CD4-positive, alpha-beta T cell treated with Interferon gamma for 1 hour (primary cell): Measurements from ENCODE around the gene ZNF839.
"Not testable (repeated sequence)": the region's sequence is repeated elsewhere in the genome, so short reads cannot be mapped to it uniquely, and the experiment has no call there.

ENCODE experiments used
- DNase-seq: peaks from one replicate; pipeline ENCODE4 v3.0.0-alpha.2; 2020

ZNF839 gene

DNA sequence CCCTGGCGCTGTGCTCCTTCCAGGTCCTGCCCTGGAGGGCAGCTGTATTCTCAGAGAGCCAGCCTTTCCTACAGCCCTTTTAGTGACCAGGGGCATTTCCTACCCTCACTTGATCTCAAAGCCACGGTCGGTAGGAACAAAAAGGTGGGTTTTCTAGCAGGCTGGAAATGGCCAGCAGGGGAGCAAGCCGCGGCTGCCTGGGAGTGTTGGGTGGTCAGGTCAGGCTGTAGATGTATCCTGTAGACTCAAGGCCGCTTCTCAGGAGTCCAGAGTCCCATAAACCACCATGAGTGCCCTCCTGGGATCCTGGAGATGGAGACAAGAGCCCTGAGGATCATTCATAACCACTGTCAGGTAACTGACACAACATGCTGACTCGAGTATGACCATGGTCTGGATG lies 24.5 kb downstream of the ZNF839 start:
- DNase-seq, result no peak

DNA sequence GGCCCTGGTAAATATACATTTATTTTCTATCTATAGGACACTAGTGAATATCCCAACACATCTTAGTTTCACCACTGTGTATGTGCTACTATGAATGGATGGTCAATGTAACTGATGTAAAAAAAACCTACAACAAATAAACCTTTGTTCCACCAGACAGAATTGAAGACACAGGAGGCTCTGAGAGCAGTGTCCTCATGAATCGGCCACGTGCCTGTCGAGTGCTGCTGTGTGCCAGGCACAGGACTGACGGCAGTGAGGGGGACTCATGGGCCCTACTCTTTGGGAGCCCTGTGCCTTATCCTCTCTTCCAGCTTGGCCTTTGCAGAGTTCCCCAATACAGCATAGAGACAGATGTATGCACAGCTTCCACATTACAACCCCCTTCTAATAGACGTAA lies 24.9 kb downstream of the ZNF839 start:
- DNase-seq, result no peak

DNA sequence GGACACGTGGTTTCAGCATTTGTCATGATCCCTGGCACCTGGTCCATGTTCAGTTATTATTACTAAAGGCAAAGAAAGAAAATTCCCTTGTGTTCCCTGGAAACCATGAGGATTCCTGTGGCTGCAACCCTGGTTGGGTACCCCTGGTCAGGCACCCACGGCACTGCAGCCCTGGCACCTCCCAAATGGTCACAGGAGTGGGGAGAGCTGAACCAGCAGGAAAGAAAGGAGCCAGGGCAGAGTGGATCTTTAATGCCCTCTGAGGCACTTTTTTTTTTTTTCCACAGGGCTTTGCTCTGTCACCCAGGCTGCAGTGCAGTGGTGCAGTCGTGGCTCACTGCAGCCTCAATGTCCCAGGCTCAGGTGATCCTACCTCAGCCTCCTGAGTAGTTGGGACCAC lies 25.7 kb downstream of the ZNF839 start:
- DNase-seq, result no peak

DNA sequence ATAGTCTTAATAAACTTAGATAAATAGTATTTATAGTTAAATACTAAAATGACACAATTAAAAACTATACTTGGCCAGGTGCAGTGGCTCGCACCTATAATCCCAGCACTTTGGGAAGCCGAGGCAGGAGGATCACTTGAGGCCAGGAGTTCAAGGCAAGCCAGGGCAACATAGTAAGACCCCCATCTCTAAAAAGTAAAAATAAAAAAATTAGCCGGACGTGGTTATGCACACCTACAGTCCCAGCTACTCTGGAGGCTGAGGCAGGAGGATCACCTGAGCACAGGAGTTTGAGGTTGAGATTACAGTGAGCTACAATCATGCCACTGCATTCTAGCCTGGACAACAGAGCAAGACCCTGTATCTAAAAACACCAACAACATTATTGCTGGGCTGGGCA lies 27.1 kb downstream of the ZNF839 start:
- DNase-seq, result no peak

DNA sequence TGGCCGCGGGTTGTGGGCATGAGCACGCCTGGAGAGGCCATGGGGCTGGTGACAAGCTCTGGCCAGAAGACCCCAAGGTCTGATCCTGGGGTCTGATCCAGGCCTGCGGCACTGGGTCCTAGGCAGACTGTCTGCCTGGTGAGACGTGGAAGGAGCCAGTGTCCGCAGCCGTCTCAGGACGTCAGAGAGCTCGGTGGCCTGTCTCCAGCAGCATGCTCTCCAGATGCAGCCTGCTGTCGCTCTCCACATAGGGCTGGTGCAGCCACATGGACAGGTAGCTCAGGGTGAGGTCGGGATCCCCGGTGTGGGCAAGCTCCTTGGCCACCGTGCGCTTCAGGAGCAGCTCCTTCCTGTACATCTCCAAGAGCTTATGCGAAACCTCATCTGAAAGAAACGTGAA lies 28.8 kb downstream of the ZNF839 start:
- DNase-seq, result no peak

DNA sequence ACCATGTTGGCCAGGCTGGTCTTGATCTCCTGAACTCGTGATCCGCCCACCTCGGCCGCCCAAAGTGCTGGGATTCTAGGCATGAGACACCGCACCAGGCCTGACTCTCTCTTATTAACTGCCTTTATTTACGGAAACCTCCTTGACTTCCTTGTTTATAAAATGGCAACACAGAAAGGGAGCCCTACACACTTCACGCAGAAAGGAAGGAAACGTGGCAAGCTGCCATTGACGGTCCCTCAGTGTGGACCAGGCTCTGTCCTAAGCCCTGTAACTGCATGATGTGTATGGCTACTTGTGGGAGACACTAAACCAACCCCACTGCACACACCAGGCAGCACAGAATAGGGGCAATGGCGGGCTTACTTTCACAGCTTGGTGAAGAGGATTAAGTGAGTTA lies 31.5 kb downstream of the ZNF839 start:
- no peak for DNase-seq

DNA sequence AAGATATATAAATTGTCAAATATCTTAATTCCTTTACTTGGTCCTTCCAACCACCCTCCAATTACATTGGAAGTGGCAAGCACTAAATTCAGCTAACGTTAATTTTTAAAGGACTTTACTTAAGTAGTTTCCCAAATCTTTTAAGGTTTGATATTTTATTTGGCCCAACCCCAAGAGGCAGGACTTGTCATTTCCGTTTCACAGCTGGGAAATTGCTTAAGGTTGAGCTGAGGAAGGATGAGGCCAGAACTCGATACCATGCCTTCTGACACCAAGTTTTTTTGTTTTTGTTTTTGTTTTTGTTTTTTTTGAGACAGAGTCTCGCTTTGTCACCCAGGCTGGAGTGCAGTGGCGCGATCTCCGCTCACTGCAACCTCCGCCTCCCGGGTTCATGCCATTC lies 32.0 kb downstream of the ZNF839 start:
- not testable (repeated sequence) for DNase-seq

DNA sequence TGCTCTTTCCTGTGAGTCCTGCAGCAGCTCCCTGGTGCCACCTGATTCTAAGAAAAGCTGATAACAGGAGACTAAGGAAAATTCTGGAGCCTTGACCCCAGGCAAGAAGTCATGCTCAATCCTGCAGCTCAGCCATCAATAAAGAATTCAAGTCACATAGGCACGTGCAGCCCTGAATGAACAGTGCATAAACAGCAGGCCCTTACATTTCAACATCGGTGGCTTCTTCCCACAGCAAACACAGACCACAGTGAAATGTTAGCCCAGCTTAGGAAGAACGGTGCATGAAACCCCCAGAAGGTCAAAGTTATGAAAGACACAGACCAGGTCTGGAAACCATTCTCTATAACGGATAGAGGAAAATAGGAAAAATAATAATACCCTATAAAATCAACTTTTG lies 32.7 kb downstream of the ZNF839 start:
- no peak for DNase-seq

DNA sequence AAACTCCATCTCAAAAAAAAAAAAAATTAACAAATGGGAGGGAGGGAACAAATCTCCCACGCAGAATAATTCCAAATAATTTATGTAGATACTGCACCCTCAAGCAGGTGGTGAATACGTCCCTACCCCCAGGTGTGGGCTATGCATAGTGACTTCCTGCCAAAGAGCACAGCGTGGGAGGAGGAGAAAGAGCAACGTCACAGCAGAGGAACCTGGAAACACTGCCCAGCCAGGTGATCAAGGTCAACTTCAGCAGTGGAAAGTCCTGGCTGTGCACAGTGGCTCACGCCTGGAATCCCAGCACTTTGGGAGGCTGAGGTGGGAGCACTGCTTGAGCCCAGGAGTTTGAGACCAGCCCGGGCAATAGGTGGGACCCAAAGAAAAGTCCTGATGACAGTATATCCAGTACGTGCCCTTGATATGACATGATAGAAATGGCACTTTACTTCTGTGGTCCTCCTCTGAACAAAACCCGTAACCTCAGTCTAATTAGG lies 33.6 kb downstream of the ZNF839 start:
- no peak for DNase-seq

DNA sequence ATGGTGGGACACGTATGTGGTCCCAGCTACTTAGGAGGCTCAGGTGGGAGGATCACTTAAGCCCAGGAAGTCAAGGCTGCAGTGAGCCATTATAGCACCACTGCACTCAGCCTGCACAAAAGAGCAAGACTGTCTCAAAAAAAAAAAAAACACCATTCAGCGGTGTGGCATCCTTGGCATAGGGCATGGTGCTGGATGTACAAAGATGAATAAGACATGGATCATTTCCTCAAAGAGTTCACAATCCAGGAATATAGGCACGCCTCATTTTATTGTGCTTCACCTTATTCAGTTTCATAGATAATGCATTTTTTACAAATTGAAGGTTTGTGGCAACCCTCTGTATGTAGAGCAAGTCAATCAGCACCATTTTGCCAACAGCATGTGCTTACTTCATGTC lies 36.7 kb downstream of the ZNF839 start:
- DNase-seq, result no peak

DNA sequence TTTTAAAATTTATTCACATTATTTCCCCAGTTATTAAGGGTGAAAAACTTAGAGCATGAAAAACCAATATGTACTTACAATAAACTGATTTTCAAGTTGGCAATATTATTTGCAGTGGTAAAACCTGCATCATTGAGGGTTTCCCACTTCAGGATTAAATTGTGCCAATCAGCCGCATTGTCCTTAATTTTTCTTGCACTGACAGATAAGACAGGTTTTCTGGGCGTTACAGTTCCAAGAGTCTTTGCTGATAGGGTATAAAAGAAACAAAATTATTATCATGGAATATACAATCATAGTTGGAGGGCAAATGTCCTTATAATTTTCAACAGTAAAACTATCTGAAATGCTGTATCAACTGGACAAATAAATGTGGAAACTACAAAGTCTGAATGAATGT lies 39.8 kb downstream of the ZNF839 start:
- no peak for DNase-seq

DNA sequence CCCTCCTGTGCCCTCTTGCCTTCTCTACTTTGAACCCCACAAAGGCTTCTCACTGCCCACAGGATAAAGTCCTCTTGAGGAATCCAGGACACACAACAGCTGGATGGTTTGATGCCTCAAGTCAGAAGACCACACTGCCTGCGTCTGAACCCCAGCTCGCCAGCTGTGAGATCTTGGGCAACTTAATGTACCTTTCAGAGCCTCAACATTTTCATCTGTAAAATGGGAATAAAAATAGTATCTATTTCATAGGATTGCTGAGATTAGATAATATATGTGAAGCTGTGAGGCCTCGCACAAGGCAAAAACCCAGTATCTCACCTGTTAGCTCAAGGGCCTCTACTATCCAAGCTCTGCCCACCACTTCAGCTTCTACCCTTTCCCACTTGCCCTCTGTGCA lies 40.8 kb downstream of the ZNF839 start:
- DNase-seq, result no peak

DNA sequence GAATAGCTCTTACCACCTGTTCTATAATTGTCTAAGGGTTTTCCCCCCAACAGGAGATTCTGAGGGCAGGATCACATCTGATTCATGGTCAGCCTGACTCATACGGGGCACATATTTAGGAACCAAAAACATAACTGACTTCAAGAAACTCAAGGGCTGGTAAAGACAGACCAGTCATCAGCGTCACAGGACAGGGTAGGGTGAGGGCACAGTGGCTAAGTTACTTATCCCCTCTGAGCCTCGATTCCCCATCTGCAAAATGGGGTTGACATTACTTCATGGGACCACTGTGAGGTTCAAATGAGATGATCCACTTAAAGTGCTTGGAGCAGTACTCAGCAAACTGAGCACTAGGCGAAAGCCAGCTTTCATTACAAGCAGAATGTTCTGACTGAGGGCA lies 42.5 kb downstream of the ZNF839 start:
- peak; percentile 27 for DNase-seq

DNA sequence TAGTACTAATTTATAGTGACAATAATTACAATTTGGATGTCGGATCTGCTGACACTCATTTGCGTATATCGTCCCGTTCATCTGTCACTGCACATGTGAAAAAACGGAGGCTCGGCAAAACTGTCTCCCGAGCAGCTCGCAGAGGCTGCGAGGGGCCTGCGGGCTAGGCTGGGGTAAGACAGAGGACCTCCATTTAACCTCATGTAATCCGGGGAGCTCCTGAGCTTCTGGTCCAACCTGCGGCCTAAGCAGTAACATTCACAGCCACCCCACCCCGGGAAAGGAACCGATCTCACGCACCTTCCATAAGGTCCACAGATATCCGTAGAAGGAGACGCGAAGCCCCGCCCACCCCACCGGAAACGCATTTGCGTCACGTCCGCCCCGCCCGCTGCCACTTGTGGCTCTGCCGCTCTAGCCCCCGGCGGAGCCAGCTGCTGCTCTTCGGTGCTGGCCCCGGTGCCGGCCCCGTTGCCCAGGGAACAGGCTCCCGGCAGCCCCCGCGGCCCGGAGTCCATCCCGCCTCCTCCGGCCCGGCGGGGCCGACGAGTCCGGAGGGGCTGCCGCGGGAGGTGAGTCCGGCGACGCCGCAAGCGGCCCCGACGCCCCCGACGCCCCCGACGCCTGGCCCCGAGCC lies 43.1 kb downstream of the ZNF839 start, which contains the start of the genes CINP and TECPR2:
Gene CINP (minus strand): TSS at position 346 of the 637 bp plus-strand sequence. CDS start 39 bp downstream, at position 307.
Gene TECPR2 (plus strand): TSS at position 397 of the 637 bp plus-strand sequence. CDS start 13,781 bp downstream, outside the sequence.
- peak; percentile 95 for DNase-seq

DNA sequence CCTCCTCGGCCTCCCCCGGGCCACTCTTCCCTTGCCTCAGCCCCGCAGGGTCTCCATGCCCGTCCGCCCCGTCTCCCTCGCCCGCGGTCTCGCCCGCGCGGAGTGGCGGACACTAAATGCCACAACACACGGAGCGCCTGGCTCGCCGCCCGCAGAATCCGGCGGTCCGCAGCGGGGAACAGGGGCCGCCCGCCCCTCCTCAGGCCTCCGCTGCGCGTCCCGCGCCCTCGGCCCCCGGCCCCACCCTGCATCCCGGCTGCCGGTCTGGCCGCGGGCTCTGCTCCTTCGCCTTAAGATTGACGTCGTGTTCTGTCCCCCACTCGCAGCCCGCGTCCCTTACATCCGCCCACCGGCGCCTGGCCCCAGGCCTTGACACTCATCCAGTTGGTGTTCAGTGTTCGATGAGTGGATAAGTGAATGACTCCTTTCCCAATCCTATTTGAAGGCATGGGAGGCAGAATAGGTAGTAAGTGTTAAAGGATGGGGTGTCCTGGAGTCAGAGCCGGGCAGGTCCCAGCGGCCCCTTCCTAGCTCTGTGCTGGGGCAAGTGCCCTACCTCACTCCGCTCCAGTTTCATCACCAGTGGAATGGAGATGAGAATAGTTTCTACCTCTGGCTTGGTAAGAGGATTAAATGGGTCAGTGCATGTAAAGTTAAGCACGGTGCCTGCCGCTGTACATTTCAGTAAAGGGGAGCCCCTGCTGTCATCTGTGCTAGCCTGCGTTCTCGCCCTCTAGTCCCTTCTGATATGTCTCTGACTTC lies 43.8 kb downstream of the ZNF839 start:
- no peak for DNase-seq

DNA sequence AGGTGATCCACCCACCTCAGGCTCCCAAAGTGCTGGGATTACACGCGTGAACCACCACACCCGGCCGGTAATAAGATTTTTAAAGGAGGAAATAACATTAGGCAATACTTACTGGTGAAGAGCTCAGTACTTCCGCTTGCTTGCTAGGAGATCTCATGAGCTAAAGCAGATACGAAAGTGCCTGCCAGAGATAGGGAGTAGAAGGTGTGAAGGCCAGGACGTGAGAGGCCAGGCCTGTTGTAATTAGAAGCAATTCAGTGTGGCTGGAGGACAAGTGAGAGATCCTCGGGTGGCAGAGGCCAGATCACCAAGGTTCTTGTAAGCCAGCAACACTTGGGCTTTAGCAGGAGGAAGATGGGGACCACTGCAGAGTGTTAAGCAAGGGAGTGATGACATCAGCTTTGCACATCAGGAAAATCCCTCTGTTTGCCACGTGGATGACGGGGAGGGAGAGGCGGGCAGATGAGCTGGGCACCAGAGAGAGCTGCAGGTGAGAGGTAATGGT lies 50.8 kb downstream of the ZNF839 start:
- peak; percentile 45 for DNase-seq

DNA sequence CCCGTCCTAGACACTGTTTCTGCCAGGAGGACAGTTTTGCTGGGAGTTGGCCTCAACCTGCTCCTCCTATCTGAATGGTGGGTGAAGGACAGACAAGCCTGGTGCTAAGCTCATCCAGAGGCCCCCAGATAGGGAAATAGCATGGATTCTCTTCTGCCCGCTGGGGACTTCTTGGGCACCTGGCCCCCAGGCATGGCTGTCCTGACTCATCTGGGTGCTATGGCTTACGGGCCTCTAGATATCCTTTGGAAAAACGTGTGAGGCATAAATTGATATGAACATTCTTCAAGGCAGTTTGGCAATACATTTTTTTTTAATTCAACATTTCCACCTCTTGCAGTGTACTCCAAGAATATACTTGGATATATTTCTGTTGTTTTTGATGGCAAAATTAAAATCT lies 51.8 kb downstream of the ZNF839 start:
- DNase-seq, result no peak

DNA sequence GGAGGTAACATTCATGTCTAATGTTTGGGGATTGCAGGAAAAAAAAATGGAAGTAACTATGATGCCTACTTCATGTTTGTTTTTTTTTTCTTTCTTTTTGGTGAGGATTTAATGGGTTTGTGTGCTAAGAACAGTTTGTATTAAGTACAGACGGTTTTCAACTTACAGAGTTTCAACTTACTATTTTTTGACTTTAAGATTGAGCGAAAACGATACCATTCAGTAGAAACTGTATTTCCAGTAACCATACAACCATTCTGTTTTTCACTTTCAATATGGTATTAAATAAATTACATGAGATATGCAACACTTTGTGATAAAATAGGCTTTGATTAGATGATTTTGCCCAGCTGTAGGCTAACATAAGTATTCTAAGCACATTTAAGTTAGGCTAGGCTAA lies 53.6 kb downstream of the ZNF839 start:
- DNase-seq, result no peak

DNA sequence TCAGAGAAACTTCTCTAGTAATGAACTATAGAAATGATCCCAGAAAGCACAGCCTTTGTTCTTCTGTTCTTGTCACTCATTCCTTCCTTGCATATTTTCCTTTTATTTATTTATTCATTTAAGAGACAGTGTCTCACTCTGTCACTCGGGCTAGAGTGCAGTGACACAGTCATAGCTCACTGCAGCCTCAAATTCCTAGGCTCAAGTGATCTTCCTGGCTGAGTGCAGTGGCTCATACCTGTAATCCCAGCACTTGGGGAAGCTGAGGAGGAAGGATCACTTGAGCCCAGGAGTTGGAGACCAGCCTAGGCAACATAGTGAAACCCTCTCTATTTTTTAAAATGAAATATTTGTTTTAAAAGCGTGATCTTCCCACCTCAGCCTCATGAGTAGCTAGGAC lies 54.7 kb downstream of the ZNF839 start:
- no peak for DNase-seq

DNA sequence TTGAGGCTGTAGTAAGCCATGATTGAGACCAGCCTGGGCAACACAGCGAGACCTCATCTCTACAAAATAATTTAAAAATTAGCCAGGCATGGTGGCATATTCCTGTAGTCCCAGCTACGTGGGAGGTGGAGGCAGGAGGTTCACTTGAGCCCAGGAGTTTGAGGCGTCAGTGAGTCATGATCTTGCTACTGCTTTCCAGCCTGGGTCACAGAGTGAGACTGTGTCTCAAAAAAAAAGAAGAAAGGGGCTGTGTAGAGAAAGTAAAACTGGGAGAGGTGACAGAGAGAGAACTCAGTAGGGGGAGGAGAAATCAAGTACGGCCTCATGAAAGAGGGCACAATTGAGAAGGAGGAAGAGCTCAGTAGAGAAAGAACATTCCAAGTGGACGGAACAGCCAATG lies 55.6 kb downstream of the ZNF839 start:
- DNase-seq, result no peak

DNA sequence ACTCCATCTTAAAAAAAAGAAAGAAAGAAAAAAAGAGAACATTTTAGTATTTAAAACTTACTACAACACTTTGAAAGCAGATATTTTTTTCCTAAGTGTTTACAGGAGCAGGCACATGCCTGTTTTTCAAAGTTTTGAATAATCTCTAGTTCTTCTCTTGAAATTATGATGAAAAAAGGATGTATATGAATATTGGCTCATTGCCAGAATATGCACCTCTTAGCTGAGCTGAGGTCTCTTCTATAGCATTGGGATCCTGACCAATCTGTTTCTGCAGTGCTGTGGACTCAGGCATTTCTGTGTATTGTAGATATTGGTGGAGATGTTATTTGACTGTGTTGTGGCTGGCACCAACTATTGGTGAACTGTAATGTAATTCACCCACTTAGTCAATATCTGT lies 58.1 kb downstream of the ZNF839 start:
- DNase-seq, result no peak

DNA sequence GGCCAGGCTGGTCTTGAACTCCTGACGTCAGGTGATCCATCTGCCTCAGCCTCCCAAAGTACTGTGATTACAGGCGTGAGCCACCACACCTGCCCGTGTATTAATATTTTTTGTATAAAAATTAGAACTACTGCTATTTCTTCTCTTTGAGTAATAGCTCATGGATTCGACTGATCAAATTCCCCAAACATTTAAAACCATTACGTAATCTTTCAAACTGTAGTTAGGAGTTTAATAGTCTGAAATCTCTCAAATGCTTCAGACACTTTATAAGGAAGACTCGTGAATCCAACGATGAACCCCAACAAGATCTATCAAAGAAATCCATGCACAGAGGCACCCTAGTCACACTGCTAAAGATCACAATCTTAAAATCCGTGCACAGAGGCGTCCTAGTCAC lies 59.3 kb downstream of the ZNF839 start:
- no peak for DNase-seq

DNA sequence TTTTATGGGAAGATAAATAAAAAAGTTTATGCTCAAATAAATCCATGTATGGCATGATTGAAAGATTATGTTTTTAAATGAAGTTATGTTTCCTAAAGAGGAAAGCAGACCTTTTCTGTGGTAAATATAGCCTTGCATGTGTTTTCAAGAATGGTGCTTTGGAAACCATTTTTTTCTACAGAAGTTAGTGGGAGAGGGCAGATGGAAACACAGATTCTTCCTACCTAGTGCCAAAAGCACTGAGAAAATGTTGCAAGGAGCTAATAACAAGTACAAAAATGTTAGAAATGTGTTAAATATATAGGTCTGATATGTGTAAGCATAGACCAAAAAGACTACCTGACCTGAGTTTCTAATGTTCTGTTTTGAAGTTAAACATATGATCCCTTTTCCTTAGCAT lies 67.5 kb downstream of the ZNF839 start:
- DNase-seq, result no peak

DNA sequence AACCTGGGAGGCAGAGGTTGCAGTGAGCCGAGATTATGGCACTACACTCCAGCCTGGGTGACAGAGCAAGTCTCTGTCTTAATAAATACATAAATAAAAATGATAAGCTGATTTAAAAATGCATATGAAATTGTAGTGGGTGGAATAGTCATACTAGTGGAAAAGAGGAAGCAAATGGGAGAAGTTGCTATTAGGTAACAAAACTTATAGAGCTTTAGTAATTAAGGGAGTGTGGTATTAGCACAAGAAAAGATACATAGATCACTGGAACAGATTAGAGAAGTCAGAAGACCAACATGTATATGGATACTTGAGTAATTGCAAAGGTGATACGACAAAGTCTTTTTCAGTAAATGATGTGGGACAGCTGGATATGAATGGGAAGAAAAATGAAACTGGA lies 69.7 kb downstream of the ZNF839 start:
- no peak for DNase-seq
